LNCaP clone FGC (cell line): Measurements from ENCODE around the gene MED20.

Experiments
- DNase-seq: peaks from one replicate; pipeline ENCODE4 v3.0.0-alpha.2; 2011; ENCODE audit warnings: low read depth
- H3K4me3 ChIP-seq: 2 replicates; pipeline ENCODE4 v1.5.1; 2011; ENCODE audit warnings: mild to moderate bottlenecking, low read depth, low read length, control low read depth
- TF ChIP-seq, protein P1 (sequence below): IDR thresholded peaks from 2 replicates; pipeline ENCODE4 v1.5.1; 2012; ENCODE audit warnings: mild to moderate bottlenecking; ENCODE audit not compliant: control insufficient read depth, insufficient read depth; ENCODE audit errors: extremely low read depth

Gene MED20

DNA sequence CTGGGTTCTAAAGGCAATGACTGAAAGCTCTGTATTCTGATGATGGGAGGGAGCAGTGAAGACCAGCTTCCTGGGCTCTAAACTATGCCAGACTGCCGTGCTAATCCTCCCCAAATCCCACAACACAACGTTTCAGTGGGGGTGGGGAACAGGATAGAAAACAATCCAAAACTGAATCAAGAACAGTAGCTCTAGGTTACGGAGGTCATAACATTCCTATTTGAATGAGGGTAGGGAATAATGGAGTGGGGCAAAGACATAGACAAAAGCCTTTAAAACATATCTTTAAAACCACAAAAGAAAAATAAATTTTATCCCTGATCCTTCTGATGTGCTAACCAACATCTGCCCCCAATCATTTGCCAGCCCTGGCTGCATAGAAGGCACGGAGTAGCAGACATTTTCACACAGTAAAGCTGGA, 33.6 kb downstream of the MED20 start:
- TF ChIP-seq, protein P1, sequence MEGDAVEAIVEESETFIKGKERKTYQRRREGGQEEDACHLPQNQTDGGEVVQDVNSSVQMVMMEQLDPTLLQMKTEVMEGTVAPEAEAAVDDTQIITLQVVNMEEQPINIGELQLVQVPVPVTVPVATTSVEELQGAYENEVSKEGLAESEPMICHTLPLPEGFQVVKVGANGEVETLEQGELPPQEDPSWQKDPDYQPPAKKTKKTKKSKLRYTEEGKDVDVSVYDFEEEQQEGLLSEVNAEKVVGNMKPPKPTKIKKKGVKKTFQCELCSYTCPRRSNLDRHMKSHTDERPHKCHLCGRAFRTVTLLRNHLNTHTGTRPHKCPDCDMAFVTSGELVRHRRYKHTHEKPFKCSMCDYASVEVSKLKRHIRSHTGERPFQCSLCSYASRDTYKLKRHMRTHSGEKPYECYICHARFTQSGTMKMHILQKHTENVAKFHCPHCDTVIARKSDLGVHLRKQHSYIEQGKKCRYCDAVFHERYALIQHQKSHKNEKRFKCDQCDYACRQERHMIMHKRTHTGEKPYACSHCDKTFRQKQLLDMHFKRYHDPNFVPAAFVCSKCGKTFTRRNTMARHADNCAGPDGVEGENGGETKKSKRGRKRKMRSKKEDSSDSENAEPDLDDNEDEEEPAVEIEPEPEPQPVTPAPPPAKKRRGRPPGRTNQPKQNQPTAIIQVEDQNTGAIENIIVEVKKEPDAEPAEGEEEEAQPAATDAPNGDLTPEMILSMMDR: no peak
- H3K4me3 ChIP-seq: no peak overlapping the region
- DNase-seq: no peak

DNA sequence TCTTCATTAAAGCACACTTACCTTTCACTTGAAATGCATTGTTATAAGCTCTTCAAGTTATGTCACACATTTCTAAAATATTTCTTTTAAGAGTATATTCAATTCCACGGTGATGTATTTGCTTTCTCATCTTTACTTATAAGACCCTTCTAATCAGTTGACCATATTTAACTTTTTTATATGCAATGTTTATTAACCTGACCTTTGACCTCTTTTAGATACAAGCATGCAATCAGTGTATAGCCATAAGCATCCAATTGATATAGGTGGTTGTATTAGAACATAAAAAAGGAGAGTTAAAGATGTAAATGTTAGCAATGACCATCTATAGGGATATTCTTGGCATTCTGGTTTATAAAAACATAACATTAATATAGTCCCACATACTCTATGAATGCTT, 35.0 kb downstream of the MED20 start:
- no peak overlapping the region for H3K4me3 ChIP-seq
- DNase-seq: no peak
- TF ChIP-seq, protein P1: no peak

DNA sequence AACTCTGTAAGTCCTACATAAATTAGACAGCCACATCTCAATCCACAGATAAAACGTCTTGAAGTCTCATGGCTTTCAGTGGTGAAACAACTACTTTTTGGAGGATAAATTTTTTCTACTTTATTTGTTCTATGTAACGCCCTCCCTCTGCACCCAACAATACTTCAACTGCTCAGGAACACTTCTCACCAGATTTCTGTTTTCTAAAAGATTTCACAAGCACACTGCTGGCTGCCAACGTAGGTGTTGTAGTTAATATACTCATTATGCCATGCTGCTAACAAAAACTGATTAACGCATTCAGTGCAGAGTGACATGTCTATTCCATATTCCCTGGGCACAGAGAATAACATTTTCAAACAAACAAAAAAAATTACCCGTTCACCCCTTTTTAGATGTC, 36.0 kb downstream of the MED20 start:
- TF ChIP-seq, protein P1: no peak
- DNase-seq: no peak
- no peak overlapping the region for H3K4me3 ChIP-seq

DNA sequence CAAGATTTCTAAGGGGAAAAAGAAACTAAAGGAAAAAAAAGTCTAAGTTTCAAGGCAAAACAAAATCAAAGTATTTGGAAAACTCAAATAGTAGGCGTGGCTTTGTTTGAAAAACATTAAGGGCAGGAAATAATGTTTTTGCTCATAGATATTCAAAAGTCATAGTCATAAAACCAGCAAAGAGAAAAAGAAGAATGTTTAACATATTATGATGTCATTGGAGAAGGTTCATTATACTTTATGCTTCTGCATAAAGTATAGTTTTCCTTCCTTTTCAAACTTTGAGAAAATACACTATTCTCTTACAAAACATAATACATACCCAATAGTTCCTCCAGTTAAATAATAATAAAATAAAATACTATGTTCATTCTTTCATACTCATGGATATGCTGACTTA, 39.4 kb downstream of the MED20 start:
- DNase-seq: no peak
- no peak overlapping the region for H3K4me3 ChIP-seq
- TF ChIP-seq, protein P1: no peak

DNA sequence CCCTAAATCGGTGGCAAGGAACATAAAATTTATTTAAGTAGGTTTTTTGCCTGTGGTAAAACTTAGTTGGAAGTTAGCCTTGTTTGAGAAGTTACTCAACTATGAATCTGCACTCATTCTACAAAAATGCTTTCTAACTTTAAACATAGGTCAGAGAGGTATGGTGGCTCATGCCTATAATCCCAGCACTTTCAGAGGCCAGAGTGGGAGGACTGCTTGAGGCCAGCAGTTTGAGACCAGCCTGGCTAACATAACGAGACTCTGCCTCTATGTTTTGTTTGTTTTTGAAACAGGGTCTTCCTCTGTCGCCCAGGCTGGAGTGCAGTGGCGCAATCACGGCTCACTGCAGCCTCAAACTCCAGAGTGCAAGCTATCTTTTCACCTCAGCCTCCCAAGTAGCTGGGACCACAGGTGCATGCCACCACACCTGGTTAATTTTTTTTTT, 42.0 kb downstream of the MED20 start:
- H3K4me3 ChIP-seq: no peak overlapping the region
- TF ChIP-seq, protein P1: no peak
- DNase-seq: no peak

DNA sequence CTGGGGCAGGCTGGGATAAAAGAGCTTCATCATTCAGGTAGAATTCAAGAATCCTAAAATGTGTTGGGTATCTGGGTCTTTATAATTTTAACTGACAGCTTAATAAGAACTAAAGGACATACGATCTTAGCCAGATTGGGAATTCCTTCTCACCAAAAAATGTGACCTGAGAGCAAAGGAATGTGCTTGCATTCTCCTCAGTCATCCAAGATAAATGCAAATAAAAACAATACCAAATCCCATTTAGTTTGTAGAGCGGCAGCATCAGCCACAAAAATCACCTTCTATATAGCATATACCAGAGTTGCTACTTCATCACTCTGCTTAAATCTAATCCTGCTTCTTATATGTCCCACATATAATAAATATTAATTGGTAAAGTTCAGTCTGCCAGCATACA, 42.7 kb downstream of the MED20 start:
- DNase-seq: no peak
- H3K4me3 ChIP-seq: no peak overlapping the region
- TF ChIP-seq, protein P1: no peak

DNA sequence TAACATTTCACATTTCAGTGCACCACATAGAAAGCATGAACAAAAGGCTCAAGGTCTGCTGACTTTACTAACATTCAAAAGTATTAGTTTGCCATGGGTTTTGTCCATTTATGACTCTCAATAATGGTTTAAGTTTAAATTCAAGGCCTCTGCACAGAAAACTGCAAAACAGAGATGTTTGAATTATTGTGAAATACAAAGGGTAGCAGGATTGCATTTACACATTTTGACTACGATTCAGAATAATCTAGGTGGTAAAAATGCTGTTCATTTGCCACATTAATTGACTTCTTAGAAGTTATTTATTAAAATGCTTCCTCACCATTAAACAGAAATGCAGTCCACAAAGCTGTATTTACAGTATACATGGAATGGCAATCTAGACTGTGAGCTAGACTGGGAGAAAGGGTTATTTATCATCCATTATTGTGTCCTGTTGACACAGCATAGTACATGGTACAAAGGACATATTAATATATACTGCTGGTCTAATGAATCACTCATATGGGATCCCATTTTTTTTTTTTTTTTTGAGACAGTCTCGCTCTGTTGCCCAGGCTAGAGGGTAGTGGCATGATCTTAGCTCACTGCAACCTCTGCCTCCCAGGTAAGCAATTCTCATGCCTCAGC, 43.8 kb downstream of the MED20 start:
- TF ChIP-seq, protein P1: no peak
- H3K4me3 ChIP-seq: no peak overlapping the region
- no peak for DNase-seq
